PC-9 (cell line): ENCODE results near the gene PTPRM. TPM values are rescaled to one million over a fixed set of nuclear protein-coding genes. Genes with fewer than 3 reads are reported as not detected.

Source experiments
- BruUV-seq: library from RNA; stranded (reverse); fragments of 400-500 nt; replicated peaks from 2 replicates; lab custom pipeline; 2021; lab: Mats Ljungman, UMichigan
- CTCF ChIA-PET: fragments of 300-600 bp; sonication (Branson Sonifier 250); formaldehyde crosslinking; loops from one replicate; lab custom pipeline; 2022; ENCODE audit warnings: antibody characterized with exemption; lab: Charles Lee
- POLR2A ChIA-PET: fragments of 300-600 bp; sonication (Branson Sonifier 250); formaldehyde crosslinking; loops from one replicate; lab custom pipeline; 2022; ENCODE audit warnings: antibody characterized with exemption; ENCODE audit not compliant: unreplicated experiment; lab: Charles Lee
- DNase-seq, 2 experiments: peaks; one replicate each; pipeline versions ENCODE4 v3.0.0 to v3.0.0-alpha.2; 2015 to 2022; ENCODE audit warnings: mixed read lengths in 1 of 2
- H2AFZ ChIP-seq: fragments of 200-600 bp; sonication (generic); 2 replicates; pipeline ENCODE4 v1.8.1; 2017; ENCODE audit warnings: antibody characterized with exemption
- H3F3A ChIP-seq: fragments of 200-600 bp; sonication (generic); 2 replicates; pipeline ENCODE4 v1.8.1; 2017; ENCODE audit warnings: antibody characterized with exemption, mild to moderate bottlenecking, low read depth; ENCODE audit not compliant: insufficient read depth
- H3K27ac ChIP-seq: fragments of 200-600 bp; sonication (generic); 2 replicates; pipeline ENCODE4 v1.6.1; 2016; ENCODE audit warnings: mixed run types
- H3K27me3 ChIP-seq: fragments of 200-600 bp; sonication (generic); 2 replicates; pipeline ENCODE4 v1.6.1; 2016; ENCODE audit warnings: low read depth, mixed run types; ENCODE audit not compliant: insufficient read depth
- H3K36me3 ChIP-seq: fragments of 200-600 bp; sonication (generic); 2 replicates; pipeline ENCODE4 v1.6.1; 2016; ENCODE audit warnings: low read depth, mixed run types
- H3K4me1 ChIP-seq: fragments of 200-600 bp; sonication (generic); replicated peaks from 2 replicates; pipeline ENCODE4 v1.6.1; 2016; ENCODE audit warnings: mixed run types; ENCODE audit not compliant: insufficient read depth
- H3K4me2 ChIP-seq: fragments of 200-600 bp; sonication (generic); 2 replicates; pipeline ENCODE4 v1.6.1; 2017; ENCODE audit warnings: mixed run types
- H3K4me3 ChIP-seq: fragments of 200-600 bp; sonication (generic); 2 replicates; pipeline ENCODE4 v1.6.1; 2016; ENCODE audit warnings: mixed run types
- H3K79me2 ChIP-seq: fragments of 200-600 bp; sonication (generic); 2 replicates; pipeline ENCODE4 v1.6.1; 2017; ENCODE audit warnings: low read depth, mixed run types
- H3K9me2 ChIP-seq: fragments of 200-600 bp; sonication (generic); 2 replicates; pipeline ENCODE4 v1.8.1; 2017; ENCODE audit warnings: mild to moderate bottlenecking; ENCODE audit not compliant: insufficient read depth
- H3K9me3 ChIP-seq: fragments of 200-600 bp; sonication (generic); 2 replicates; pipeline ENCODE4 v1.8.1; 2016; ENCODE audit warnings: low read depth; ENCODE audit not compliant: insufficient read depth
- H4K20me1 ChIP-seq: fragments of 200-600 bp; sonication (generic); 2 replicates; pipeline ENCODE4 v1.8.1; 2017; ENCODE audit not compliant: insufficient read depth
- EZH2 ChIP-seq: fragments of 200-600 bp; sonication (generic); IDR thresholded peaks from 2 replicates; pipeline ENCODE4 v1.8.0; 2017; ENCODE audit warnings: antibody characterized with exemption, low read depth
- intact Hi-C: fragments of 100-400 bp; cut with micrococcal nuclease; formaldehyde crosslinking; loops from one replicate; pipeline ENCODE4 v1.10.0; 2022; ENCODE audit not compliant: unreplicated experiment
- total RNA-seq: library from RNA; stranded (reverse); gene quantifications from 2 replicates; pipeline ENCODE4 v1.2.3, GENCODE V29; 2021
- TF ChIP-seq, protein P1 (sequence below): fragments of 200-600 bp; sonication (generic); conservative IDR thresholded peaks from 2 replicates; pipeline ENCODE4 v1.6.1; 2017; ENCODE audit warnings: mixed run types, antibody characterized with exemption, mild to moderate bottlenecking, moderate library complexity

Gene PTPRM
- total RNA-seq, 1 experiment from 2014 or later: 32.5 TPM

DNA sequence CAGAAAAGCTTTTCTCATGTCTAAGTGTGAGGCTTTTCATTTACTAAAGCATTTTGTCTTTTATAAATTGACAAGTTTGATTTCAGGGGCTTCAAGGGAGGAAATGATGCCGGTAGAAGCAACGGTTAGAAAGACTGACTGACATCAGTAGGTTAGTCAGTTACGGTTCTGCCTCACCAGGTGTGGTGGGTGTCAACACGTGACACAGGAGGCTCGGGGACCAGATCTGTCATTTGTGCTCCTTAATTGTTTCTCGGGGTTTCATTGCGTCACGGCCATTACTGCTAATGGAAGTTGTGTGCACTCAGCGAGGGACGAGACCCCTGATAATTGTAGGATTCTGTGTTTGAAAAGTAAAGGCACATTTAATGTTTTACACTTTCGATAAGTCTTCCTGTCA is 18.9 kb upstream of the PTPRM start:
- ChIA-PET CTCF (no interaction called here), POLR2A (no interaction called here)
- no peaks in the 10 kb centered on the region for H3K27me3 ChIP-seq
- no peaks in the 10 kb centered on the region for H3F3A ChIP-seq
- no peaks in the 10 kb centered on the region for H4K20me1 ChIP-seq
- H3K4me1 ChIP-seq: no peaks in the 10 kb centered on the region
- H3K27ac ChIP-seq: no peak overlapping the region
- TF ChIP-seq, protein P1, sequence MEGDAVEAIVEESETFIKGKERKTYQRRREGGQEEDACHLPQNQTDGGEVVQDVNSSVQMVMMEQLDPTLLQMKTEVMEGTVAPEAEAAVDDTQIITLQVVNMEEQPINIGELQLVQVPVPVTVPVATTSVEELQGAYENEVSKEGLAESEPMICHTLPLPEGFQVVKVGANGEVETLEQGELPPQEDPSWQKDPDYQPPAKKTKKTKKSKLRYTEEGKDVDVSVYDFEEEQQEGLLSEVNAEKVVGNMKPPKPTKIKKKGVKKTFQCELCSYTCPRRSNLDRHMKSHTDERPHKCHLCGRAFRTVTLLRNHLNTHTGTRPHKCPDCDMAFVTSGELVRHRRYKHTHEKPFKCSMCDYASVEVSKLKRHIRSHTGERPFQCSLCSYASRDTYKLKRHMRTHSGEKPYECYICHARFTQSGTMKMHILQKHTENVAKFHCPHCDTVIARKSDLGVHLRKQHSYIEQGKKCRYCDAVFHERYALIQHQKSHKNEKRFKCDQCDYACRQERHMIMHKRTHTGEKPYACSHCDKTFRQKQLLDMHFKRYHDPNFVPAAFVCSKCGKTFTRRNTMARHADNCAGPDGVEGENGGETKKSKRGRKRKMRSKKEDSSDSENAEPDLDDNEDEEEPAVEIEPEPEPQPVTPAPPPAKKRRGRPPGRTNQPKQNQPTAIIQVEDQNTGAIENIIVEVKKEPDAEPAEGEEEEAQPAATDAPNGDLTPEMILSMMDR: no peak
- TF ChIP-seq EZH2: no peak
- no TSS peak for BruUV-seq
- H3K36me3 ChIP-seq: no peaks in the 10 kb centered on the region
- H3K4me3 ChIP-seq: no peak overlapping the region
- intact Hi-C loops: loop anchor here (10.0 kb wide), 1 partner anchor 83 kb away; no protein-coding TSS in a partner anchor
- no peak overlapping the region for H3K4me2 ChIP-seq
- no peak for DNase-seq
- no peaks in the 10 kb centered on the region for H3K79me2 ChIP-seq
- no peaks in the 10 kb centered on the region for H3K9me2 ChIP-seq
- no peak overlapping the region for H2AFZ ChIP-seq
- H3K9me3 ChIP-seq: no peaks in the 10 kb centered on the region

GRCh38 chr18:7548721-7549120 is 18.4 kb upstream of the PTPRM start:
- Histone ChIP-seq H3K36me3 (no peaks in the 10 kb centered on the region), H4K20me1 (no peaks in the 10 kb centered on the region), H3K9me3 (no peaks in the 10 kb centered on the region), H3K9me2 (no peaks in the 10 kb centered on the region), H3K27me3 (no peaks in the 10 kb centered on the region), H3K79me2 (no peaks in the 10 kb centered on the region), H2AFZ (no peak overlapping the region), H3K4me3 (no peak overlapping the region), H3K4me2 (no peak overlapping the region), H3K4me1 (no peaks in the 10 kb centered on the region), H3K27ac (no peak overlapping the region), H3F3A (no peaks in the 10 kb centered on the region)
- TF ChIP-seq EZH2: no peak
- CTCF ChIA-PET: no interaction called here
- BruUV-seq: no TSS peak
- DNase-seq: no peak
- intact Hi-C loops: loop anchor here (10.0 kb wide), 1 partner anchor 84 kb away; no protein-coding TSS in a partner anchor
- POLR2A ChIA-PET: no interaction called here

- Histone ChIP-seq H3K4me1 (no peaks in the 10 kb centered on the region), H3K9me2 (no peaks in the 10 kb centered on the region), H3K4me3 (no peak overlapping the region), H4K20me1 (no peaks in the 10 kb centered on the region), H3K4me2 (no peak overlapping the region), H3K27me3 (no peaks in the 10 kb centered on the region), H3F3A (no peaks in the 10 kb centered on the region), H2AFZ (no peak overlapping the region), H3K27ac (no peak overlapping the region), H3K79me2 (no peaks in the 10 kb centered on the region), H3K36me3 (no peaks in the 10 kb centered on the region), H3K9me3 (no peaks in the 10 kb centered on the region)
- BruUV-seq: no TSS peak
- DNase-seq: no peak
- ChIA-PET POLR2A (no interaction called here), CTCF (interaction anchor here (0.7 kb wide), 1 partner anchor 9 kb away, joined by 3 read pairs; the partner anchor contains the start of gene PTPRM)
- intact Hi-C loops: no loop called here
- TF ChIP-seq EZH2: no peak
- TF ChIP-seq, protein P1: no peak
Observed at GRCh38 chr18:7557973-7558372, 9.1 kb upstream of the PTPRM start.

DNA sequence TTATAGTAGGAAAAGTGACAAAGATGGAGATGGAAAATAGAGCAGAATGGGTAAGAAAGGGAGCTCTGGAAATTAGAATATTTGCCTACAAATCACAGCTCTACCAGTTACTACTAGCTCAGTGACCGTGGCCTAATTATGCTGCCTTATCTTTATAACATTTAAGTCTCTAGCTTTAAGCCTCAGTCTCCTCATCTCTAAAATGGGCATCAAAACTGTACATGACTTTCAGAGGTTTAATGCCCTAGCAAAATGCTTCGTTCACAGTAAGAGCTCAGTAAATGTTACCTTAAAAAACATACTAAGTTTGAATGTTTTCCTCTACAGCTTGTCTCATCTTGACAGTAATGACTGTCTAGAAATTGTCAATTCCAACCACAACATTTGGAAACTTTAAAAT is 8.3 kb upstream of the PTPRM start:
- no peak overlapping the region for H3K4me2 ChIP-seq
- no peak overlapping the region for H2AFZ ChIP-seq
- no peaks in the 10 kb centered on the region for H3K27me3 ChIP-seq
- H3K4me1 ChIP-seq: no peaks in the 10 kb centered on the region
- H3K9me3 ChIP-seq: no peaks in the 10 kb centered on the region
- POLR2A ChIA-PET: no interaction called here
- no TSS peak for BruUV-seq
- intact Hi-C loops: no loop called here
- no peaks in the 10 kb centered on the region for H3F3A ChIP-seq
- H3K79me2 ChIP-seq: no peaks in the 10 kb centered on the region
- no peak overlapping the region for H3K27ac ChIP-seq
- H4K20me1 ChIP-seq: no peaks in the 10 kb centered on the region
- H3K4me3 ChIP-seq: no peak overlapping the region
- TF ChIP-seq EZH2: no peak
- TF ChIP-seq, protein P1: no peak
- no peaks in the 10 kb centered on the region for H3K36me3 ChIP-seq
- CTCF ChIA-PET: interaction anchor here (0.7 kb wide), 1 partner anchor 9 kb away, joined by 3 read pairs; the partner anchor contains the start of gene PTPRM
- H3K9me2 ChIP-seq: no peaks in the 10 kb centered on the region
- no peak for DNase-seq
